ENCODE measurements around the gene CLEC16A.

The CLEC16A gene

DNA sequence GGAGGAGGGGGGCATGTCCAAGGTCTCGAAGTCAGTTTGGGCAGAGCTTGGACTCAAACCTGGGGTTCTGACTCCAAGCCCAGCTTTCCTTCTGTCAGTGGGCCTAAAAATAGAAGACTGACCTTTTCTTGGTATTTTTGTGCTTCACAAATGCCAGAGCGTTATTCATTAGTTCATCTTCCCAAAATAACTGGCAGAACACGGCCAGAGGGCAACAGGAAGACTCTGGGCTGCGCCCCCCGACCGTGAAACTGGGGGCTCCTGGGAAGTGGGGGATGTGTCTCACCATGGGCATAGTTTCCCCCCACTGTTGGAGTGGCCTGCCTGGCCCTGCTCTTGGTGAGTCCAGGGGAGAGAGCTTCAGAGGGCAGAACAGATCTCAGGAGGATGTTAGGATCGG lies 217.6 kb downstream of the CLEC16A start:
- TF ChIP-seq, protein P1, sequence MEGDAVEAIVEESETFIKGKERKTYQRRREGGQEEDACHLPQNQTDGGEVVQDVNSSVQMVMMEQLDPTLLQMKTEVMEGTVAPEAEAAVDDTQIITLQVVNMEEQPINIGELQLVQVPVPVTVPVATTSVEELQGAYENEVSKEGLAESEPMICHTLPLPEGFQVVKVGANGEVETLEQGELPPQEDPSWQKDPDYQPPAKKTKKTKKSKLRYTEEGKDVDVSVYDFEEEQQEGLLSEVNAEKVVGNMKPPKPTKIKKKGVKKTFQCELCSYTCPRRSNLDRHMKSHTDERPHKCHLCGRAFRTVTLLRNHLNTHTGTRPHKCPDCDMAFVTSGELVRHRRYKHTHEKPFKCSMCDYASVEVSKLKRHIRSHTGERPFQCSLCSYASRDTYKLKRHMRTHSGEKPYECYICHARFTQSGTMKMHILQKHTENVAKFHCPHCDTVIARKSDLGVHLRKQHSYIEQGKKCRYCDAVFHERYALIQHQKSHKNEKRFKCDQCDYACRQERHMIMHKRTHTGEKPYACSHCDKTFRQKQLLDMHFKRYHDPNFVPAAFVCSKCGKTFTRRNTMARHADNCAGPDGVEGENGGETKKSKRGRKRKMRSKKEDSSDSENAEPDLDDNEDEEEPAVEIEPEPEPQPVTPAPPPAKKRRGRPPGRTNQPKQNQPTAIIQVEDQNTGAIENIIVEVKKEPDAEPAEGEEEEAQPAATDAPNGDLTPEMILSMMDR (conservative IDR thresholded peaks at IDR 0.05): no peak
- H3K27ac ChIP-seq: peak overlapping the region; percentile 76

DNA sequence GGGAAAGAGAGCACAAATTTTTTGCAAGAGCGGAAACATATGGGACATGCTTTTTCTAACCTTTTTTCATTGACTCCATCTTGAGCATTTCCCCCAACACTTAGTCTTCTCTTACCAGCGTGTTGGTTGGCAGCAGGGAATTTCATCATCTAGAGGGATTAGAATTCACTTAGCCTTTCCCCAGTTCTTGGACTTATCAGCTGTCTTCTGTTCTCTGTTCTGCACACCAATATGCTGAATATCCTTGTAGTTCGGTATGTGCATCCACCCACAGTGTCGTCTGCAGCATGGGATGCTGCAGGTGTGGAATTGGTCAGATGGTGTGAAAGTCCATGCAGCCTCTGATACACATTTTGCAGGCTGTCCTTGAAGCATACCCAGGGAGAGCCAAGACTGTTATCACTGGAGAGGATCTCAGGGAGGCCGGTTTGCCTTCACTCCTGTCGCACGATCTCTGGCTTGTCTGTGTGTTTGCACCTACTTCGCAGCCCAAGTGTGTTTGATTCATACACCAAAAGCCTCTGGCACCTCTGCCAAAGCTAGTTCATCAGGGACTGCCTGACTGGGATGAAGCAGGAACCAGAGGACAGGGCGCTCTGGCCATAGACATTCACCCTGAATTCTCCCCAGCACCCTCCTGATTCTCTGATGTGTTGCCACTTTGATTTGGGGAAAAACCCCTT lies 218.4 kb downstream of the CLEC16A start:
- peak overlapping the region; percentile 76 for H3K27ac ChIP-seq

DNA sequence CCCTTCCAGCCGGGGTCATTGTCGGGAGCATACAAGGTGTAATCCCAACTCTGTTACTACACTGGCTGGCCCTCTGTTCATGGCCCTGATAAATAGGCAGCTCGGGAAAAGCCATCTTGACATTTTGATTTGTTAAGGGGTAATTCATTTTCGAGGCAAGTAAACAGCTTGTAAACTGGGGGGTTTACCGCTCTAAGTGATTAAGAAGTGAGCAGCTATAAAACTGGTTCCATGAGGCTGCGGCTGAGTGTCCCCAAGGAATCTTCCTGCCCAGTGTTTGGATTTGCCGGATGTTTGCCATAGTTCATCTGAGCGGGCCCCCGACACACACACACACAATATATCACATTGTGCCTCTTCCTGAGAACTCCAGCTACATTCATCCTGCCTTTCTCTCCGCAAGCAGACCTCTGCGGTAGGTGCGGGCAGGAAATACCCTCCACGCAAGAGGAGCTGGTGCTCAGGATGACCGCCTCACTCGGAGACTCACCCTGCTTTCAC lies 219.4 kb downstream of the CLEC16A start:
- H3K27ac ChIP-seq: peak overlapping the region; percentile 76
- TF ChIP-seq, protein P1 (conservative IDR thresholded peaks at IDR 0.05): no peak

More for the DNA sequence above, 218.4 kb downstream of the CLEC16A start:
- TF ChIP-seq, protein P1 (conservative IDR thresholded peaks at IDR 0.05): no peak

DNA sequence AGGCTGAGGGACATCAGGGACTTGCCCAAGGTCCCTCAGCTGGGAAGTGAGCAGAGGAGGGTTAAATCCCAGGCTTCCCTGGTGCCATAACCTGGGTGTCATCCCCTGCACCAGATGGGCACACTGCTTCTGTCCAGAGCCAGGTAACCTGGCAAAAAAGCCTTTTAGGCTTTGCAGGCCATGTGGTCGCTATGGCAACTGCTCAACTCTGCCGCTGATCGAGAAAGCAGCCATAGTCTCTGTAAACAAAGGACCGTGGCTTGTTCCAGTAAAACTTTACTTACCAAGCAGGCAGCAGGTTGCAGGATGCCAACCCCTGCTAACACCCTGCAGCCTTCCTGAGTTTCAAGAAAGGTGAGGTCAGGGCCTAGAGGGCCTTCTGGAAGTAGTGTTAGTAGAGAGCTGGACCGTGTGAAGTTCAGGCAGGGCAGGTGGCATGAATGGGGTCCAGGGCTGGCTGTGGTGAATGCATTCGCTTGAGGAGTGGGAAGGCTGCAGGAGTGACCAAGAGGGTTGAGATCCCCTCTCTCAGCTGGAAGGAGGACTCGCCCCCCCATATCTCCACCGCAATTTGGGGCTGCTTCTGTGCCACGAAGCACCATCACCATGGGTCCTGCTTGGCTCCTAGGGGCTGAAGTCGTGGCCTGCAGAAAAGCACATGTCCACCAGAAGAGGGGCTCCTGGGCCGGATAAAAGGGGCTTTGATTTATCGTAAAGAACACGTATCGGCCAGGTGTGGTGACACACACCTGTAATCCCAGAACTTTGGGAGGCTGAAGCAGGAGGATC lies 220.3 kb downstream of the CLEC16A start:
- peak overlapping the region; percentile 76 for H3K27ac ChIP-seq
- TF ChIP-seq, protein P1 (conservative IDR thresholded peaks at IDR 0.05): no peak

DNA sequence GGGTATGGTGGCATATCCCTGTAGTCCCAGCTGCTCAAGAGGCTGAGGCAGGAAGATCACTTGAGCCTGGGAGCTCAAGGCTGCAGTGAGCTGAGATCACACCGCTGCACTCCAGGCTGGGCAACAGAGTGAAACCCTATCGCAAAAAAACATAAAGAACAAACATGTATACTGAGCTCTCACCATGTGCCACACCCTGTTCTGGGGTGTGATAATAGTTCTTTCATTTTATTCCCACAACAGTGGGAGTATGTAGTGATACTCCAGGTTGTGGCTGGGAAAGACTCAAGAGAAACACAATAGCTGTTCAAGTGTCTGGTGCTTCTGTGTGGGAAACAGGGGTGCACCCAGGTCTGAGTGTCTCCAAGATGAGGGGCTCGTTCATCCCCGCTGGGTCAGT lies 221.0 kb downstream of the CLEC16A start:
- H3K27ac ChIP-seq: peak overlapping the region; percentile 76
- TF ChIP-seq, protein P1 (conservative IDR thresholded peaks at IDR 0.05): no peak

DNA sequence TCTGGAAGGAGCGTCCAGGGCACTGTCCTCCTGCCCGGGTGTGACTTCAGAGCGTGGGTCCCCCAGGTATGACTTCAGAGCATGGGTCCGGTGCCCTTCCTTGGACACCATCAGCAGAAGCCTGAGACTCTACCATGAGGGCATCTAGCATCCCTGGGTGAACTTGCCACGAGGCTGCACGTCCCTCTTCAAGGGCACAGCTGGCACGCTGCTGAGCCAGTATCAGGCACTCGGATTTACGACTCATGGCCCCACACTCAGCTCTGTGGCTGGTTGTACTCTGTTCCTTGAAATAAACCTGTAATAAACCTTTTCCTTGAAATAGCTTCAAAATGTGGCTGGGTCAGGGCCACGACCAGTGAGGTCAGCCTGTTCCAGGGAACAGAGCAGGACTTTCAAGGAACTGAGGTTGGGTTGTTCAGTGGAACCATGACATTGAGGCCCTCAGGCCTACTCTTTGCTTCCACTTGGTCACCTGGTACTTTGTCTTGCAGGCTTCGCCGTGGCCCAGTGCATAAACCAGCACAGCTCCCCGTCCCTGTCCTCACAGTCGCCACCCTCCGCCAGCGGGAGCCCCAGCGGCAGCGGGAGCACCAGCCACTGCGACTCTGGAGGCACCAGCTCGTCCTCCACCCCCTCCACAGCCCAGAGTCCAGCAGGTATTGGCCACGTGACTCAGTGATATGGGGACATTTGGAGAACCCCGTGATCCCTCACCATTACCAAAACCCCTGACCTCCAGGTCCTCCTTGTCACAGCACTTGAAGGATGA lies 221.7 kb downstream of the CLEC16A start:
- H3K27ac ChIP-seq: peak overlapping the region; percentile 76
- TF ChIP-seq, protein P1 (conservative IDR thresholded peaks at IDR 0.05): no peak

DNA sequence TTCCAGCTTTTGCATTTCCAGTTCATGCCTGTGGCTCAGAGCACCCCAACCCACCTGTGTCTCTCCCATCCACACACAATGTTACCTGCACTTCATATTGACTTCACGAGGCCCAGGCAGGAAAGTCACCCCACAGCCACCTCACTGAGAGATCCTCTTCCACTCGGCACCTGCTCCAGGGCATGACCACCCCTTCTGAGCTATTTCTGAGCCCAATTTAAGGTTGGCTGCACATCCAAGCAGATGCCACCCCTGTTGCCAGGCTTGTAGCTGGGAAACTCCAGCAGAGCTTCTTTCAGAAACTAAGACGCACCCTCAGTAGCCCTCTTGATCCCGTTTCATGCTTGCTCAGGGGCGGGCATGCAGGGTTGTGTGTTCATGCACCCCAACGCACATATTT lies 223.2 kb downstream of the CLEC16A start:
- TF ChIP-seq, protein P1 (conservative IDR thresholded peaks at IDR 0.05): no peak

More for the DNA sequence above, 223.2 kb downstream of the CLEC16A start:
- H3K27ac ChIP-seq: no peak overlapping the region
